ENCODE measurements around the gene ZMYM4.

ZMYM4 gene

DNA sequence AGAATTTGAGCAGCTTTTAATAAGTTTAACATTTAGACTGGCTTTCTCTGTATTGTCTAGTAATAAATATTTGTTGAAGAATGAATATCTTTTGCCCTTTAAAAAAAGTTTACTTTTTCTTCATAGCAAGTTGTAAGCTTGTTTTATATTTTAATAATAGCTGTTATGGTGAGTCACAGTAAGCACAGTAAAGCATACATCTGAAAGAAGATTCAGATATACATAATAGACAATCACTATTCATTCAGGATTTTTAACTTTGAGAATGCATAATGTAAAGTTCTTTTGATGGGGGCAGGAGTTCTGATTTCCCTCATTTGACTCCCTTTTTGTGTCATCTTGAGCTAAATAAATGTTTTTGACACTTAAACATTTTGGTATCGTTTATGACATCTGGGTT lies 66.0 kb downstream of the ZMYM4 start:
- DNase-seq (ENCODE audit: low spot score), result no peak
- TF ChIP-seq, protein P1, sequence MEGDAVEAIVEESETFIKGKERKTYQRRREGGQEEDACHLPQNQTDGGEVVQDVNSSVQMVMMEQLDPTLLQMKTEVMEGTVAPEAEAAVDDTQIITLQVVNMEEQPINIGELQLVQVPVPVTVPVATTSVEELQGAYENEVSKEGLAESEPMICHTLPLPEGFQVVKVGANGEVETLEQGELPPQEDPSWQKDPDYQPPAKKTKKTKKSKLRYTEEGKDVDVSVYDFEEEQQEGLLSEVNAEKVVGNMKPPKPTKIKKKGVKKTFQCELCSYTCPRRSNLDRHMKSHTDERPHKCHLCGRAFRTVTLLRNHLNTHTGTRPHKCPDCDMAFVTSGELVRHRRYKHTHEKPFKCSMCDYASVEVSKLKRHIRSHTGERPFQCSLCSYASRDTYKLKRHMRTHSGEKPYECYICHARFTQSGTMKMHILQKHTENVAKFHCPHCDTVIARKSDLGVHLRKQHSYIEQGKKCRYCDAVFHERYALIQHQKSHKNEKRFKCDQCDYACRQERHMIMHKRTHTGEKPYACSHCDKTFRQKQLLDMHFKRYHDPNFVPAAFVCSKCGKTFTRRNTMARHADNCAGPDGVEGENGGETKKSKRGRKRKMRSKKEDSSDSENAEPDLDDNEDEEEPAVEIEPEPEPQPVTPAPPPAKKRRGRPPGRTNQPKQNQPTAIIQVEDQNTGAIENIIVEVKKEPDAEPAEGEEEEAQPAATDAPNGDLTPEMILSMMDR (IDR thresholded peaks at IDR 0.05; ENCODE audit: extremely low read depth, insufficient read depth, missing control alignments), result no peak
- in situ Hi-C loops (cut with MboI; ENCODE audit: low pct_unique_long_range_greater_than_20kb, low sequenced_read_pairs, unreplicated experiment), result no loop called here

DNA sequence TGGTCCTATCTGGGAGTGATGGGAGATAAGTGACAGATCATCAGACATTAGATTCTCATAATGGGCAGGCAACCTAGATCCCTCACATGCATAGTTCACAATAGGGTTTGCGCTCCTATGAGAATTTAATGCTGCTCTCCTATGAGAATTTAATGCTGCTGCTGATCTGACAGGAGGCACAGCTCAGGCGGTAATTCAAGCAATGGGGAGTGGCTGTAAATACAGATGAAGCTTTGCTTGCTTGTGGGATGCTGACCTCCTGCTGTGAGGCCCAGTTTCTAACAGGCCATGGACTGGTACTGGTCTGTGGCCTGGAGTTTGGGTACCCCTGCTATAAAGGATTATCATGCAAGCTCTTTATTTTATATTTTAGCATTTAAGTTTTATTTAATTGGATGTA lies 72.0 kb downstream of the ZMYM4 start:
- no peak for DNase-seq (ENCODE audit: low spot score)
- TF ChIP-seq, protein P1 (IDR thresholded peaks at IDR 0.05; ENCODE audit: extremely low read depth, insufficient read depth, missing control alignments), result no peak
- in situ Hi-C loops (cut with MboI; ENCODE audit: low pct_unique_long_range_greater_than_20kb, low sequenced_read_pairs, unreplicated experiment), result no loop called here

DNA sequence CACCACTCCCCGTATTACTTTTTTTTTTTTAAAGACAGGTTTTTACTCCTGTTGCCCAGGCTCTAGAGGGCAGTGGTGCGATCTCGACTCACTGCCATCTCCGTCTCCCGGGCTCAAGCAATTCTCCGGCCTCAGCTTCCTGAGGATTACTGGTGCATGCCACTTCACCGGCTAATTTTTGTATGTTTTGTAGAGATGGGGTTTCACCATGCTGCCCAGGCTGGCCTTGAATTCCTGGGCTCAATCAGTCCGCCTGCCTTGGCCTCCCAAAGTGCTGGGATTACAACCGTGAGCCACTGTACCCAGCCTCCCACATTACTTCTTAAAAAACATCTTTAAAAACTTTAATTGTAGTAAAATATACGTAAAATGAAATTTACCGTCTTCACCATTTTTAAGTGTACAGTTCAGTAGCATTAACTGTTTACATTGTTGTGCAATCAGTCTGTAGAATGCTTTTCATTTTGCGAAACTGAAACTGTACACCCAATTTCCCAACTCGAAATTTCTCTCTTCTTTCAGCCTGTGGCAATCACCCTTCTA lies 77.0 kb downstream of the ZMYM4 start:
- DNase-seq (ENCODE audit: low spot score), result no peak
- in situ Hi-C loops (cut with MboI; ENCODE audit: low pct_unique_long_range_greater_than_20kb, low sequenced_read_pairs, unreplicated experiment), result no loop called here
- TF ChIP-seq, protein P1 (IDR thresholded peaks at IDR 0.05; ENCODE audit: extremely low read depth, insufficient read depth, missing control alignments), result no peak

DNA sequence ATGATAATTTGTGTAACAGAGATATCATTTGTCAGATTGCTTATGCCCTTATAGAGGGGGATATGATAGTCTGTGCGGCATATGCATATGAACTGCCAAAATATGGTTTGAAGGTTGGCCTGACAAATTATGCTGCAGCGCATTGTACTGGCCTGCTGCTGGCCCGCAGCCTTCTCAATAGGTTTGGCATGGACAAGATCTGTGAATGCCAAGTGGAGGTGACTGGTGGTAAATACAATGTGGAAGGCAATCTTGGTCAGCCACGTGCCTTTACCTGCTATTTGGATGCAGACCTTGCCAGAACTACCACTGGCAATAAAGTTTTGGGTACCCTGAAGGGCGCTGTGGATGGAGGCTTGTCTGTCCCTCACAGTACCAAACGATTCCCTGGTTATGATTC lies 82.4 kb downstream of the ZMYM4 start:
- TF ChIP-seq, protein P1 (IDR thresholded peaks at IDR 0.05; ENCODE audit: extremely low read depth, insufficient read depth, missing control alignments), result no peak
- in situ Hi-C loops (cut with MboI; ENCODE audit: low pct_unique_long_range_greater_than_20kb, low sequenced_read_pairs, unreplicated experiment), result no loop called here
- DNase-seq (ENCODE audit: low spot score), result no peak

DNA sequence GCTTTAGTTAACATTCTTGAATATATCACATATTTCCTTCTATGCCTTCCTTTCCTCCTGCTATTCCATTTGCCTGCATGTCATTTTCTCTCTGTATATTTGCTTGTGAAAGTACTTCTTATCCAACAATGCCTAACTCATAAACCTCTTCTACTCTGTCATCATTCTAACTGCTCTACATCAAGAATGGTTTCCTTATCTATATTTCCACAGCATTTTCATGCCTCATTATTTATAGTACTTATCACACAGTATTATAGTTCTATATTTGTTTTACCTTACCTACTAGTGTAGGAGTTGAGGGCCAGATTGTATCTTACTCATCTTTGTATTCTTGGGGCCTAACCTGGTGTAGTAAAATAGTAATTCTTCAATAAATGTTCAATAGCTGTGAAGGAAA lies 91.5 kb downstream of the ZMYM4 start:
- no peak for DNase-seq (ENCODE audit: low spot score)
- in situ Hi-C loops (cut with MboI; ENCODE audit: low pct_unique_long_range_greater_than_20kb, low sequenced_read_pairs, unreplicated experiment), result no loop called here
- TF ChIP-seq, protein P1 (IDR thresholded peaks at IDR 0.05; ENCODE audit: extremely low read depth, insufficient read depth, missing control alignments), result no peak

DNA sequence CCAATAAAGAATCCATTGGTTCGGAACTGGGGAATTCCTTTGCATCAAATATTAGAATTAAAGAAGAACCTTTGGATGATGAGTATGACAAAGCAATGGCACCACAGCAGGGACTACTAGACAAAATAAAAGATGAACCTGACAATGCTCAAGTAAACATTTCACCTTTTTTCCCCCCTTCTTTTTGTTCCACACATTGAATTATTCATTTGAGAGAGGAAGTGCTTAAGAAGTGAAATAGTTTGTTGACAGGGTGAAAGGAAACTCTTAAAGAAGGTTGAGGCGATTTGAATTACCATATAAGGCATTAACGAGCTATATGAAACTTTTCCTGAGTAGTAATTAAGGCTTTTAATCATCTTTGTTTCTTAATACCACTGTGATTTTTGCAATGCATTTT lies 93.1 kb downstream of the ZMYM4 start:
- DNase-seq (ENCODE audit: low spot score), result no peak
- in situ Hi-C loops (cut with MboI; ENCODE audit: low pct_unique_long_range_greater_than_20kb, low sequenced_read_pairs, unreplicated experiment), result no loop called here
- TF ChIP-seq, protein P1 (IDR thresholded peaks at IDR 0.05; ENCODE audit: extremely low read depth, insufficient read depth, missing control alignments), result no peak

DNA sequence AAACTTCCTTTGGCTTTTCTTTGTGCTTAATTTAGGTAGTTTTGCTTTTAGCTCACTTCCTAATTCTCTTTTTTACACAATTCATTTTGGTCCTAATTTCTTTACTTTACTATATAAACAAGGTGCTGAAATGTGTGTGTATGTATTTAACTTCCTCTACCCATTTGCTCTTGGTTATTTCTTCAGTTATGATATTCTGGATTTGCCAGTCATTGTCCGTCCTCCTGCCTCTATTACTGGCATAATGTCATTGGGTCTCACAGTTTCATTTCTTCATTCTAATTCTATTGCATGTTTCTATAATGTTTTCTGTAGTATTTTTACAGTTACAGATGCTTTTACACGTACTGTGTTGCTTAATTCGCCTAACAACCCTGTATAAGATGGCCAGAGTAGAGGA lies 96.2 kb downstream of the ZMYM4 start:
- TF ChIP-seq, protein P1 (IDR thresholded peaks at IDR 0.05; ENCODE audit: extremely low read depth, insufficient read depth, missing control alignments), result no peak
- peak; percentile 18 for DNase-seq (ENCODE audit: low spot score)
- in situ Hi-C loops (cut with MboI; ENCODE audit: low pct_unique_long_range_greater_than_20kb, low sequenced_read_pairs, unreplicated experiment), result no loop called here

All from GM13977 (cell line).